Muscle layer of duodenum (tissue), 2 donors: ENCODE results near the gene OPN1SW.

Experiments
- H3K27ac ChIP-seq: one replicate; pipeline ENCODE4 v1.7.0; 2013; ENCODE audit warnings: mild to moderate bottlenecking, low read length
- H3K27me3 ChIP-seq: one replicate; pipeline ENCODE4 v1.7.0; 2013; ENCODE audit warnings: low read depth, mild to moderate bottlenecking, control low read depth, low read length
- H3K36me3 ChIP-seq, 2 donors: one replicate each; pipeline ENCODE4 v1.7.0; 2013; ENCODE audit warnings: low read length in 2 of 2, control low read depth in 1 of 2, mild to moderate bottlenecking in 1 of 2; ENCODE audit not compliant: insufficient read depth in 2 of 2, control insufficient read depth in 1 of 2
- H3K4me1 ChIP-seq, 2 donors: one replicate each; pipeline ENCODE4 v1.7.0; 2013; ENCODE audit warnings: low read length in 2 of 2, mild to moderate bottlenecking in 2 of 2, control low read depth in 1 of 2, moderate library complexity in 1 of 2; ENCODE audit not compliant: insufficient read depth in 2 of 2, control insufficient read depth in 1 of 2
- H3K4me3 ChIP-seq, 2 donors: one replicate each; pipeline ENCODE4 v1.7.0; 2013; ENCODE audit warnings: low read length in 2 of 2, low read depth in 1 of 2, mild to moderate bottlenecking in 1 of 2
- H3K9me3 ChIP-seq, 2 donors: one replicate each; pipeline ENCODE4 v1.7.0; 2013; ENCODE audit warnings: low read length in 2 of 2, control low read depth in 1 of 2, mild to moderate bottlenecking in 1 of 2; ENCODE audit not compliant: control insufficient read depth in 1 of 2
- donor health status: healthy.

OPN1SW gene

GRCh38 chr7:128739048-128739962, 36.3 kb downstream of the OPN1SW start, which contains the start of gene CALU:
Gene CALU (plus strand): TSS chr7:128739359. CDS start chr7:128748584, 9,225 bp downstream.
- Histone ChIP-seq H3K27me3 (no peaks in the 10 kb centered on the region), H3K9me3 (no peaks in the 10 kb centered on the region), H3K4me1 (peaks cover 11 to 22% of the 10 kb centered on the region in 2 donors), H3K27ac (peak within 1 kb of the TSS; percentile 96), H3K4me3 (peak within 1 kb of the TSS; percentile 69 to 97), H3K36me3 (peaks cover 0 to 22% of the 10 kb centered on the region in 2 donors)

- Histone ChIP-seq H3K27ac (peak overlapping the region; percentile 96), H3K9me3 (no peaks in the 10 kb centered on the region), H3K4me1 (peaks cover 11 to 18% of the 10 kb centered on the region in 2 donors), H3K27me3 (no peaks in the 10 kb centered on the region), H3K4me3 (peak overlapping the region; percentile 69 to 97), H3K36me3 (peaks cover 0 to 22% of the 10 kb centered on the region in 2 donors)
Measured at GRCh38 chr7:128738570-128739047, 37.0 kb downstream of the OPN1SW start.

- Histone ChIP-seq H3K4me3 (no peak overlapping the region), H3K27me3 (no peaks in the 10 kb centered on the region), H3K36me3 (peaks cover 0 to 22% of the 10 kb centered on the region in 2 donors), H3K9me3 (no peaks in the 10 kb centered on the region), H3K4me1 (peaks cover 11 to 18% of the 10 kb centered on the region in 2 donors), H3K27ac (peak overlapping the region; percentile 96)
Measured at GRCh38 chr7:128737867-128738385, 37.7 kb downstream of the OPN1SW start.

- Histone ChIP-seq H3K9me3 (no peaks in the 10 kb centered on the region), H3K4me3 (no peak overlapping the region), H3K36me3 (peaks cover 0 to 20% of the 10 kb centered on the region in 2 donors), H3K4me1 (peaks cover 11 to 18% of the 10 kb centered on the region in 2 donors), H3K27me3 (no peaks in the 10 kb centered on the region), H3K27ac (peak overlapping the region; percentile 96)
Measured at GRCh38 chr7:128737441-128737840, 38.2 kb downstream of the OPN1SW start.

GRCh38 chr7:128735436-128735835, 40.2 kb downstream of the OPN1SW start:
- no peak overlapping the region for H3K4me3 ChIP-seq
- peaks cover 0 to 12% of the 10 kb centered on the region in 2 donors for H3K36me3 ChIP-seq
- H3K27ac ChIP-seq: no peak overlapping the region
- H3K4me1 ChIP-seq: peaks cover 2 to 5% of the 10 kb centered on the region in 2 donors
- no peaks in the 10 kb centered on the region for H3K9me3 ChIP-seq
- no peaks in the 10 kb centered on the region for H3K27me3 ChIP-seq

- no peak overlapping the region for H3K4me3 ChIP-seq
- peaks cover 0 to 5% of the 10 kb centered on the region in 2 donors for H3K4me1 ChIP-seq
- no peak overlapping the region for H3K27ac ChIP-seq
- no peaks in the 10 kb centered on the region for H3K27me3 ChIP-seq
- H3K36me3 ChIP-seq: peaks cover 0 to 12% of the 10 kb centered on the region in 2 donors
- no peaks in the 10 kb centered on the region for H3K9me3 ChIP-seq
Measured at GRCh38 chr7:128734890-128735289, 40.7 kb downstream of the OPN1SW start.

GRCh38 chr7:128733278-128733645, 42.3 kb downstream of the OPN1SW start:
- peaks cover 0 to under 1% of the 10 kb centered on the region in 2 donors for H3K4me1 ChIP-seq
- no peaks in the 10 kb centered on the region for H3K27me3 ChIP-seq
- no peaks in the 10 kb centered on the region for H3K9me3 ChIP-seq
- H3K27ac ChIP-seq: no peak overlapping the region
- H3K4me3 ChIP-seq: no peak overlapping the region
- no peaks in the 10 kb centered on the region for H3K36me3 ChIP-seq

- Histone ChIP-seq H3K4me3 (no peak overlapping the region), H3K36me3 (no peaks in the 10 kb centered on the region), H3K9me3 (no peaks in the 10 kb centered on the region), H3K27me3 (no peaks in the 10 kb centered on the region), H3K27ac (no peak overlapping the region), H3K4me1 (no peaks in the 10 kb centered on the region)
Measured at GRCh38 chr7:128732521-128733277, 42.9 kb downstream of the OPN1SW start.

- no peaks in the 10 kb centered on the region for H3K27me3 ChIP-seq
- H3K4me3 ChIP-seq: no peak overlapping the region
- H3K4me1 ChIP-seq: no peaks in the 10 kb centered on the region
- H3K27ac ChIP-seq: no peak overlapping the region
- H3K36me3 ChIP-seq: no peaks in the 10 kb centered on the region
- H3K9me3 ChIP-seq: no peaks in the 10 kb centered on the region
Measured at GRCh38 chr7:128731184-128731583, 44.4 kb downstream of the OPN1SW start.

- H3K4me1 ChIP-seq: no peaks in the 10 kb centered on the region
- H3K27ac ChIP-seq: no peak overlapping the region
- H3K27me3 ChIP-seq: no peaks in the 10 kb centered on the region
- no peaks in the 10 kb centered on the region for H3K9me3 ChIP-seq
- no peak overlapping the region for H3K4me3 ChIP-seq
- no peaks in the 10 kb centered on the region for H3K36me3 ChIP-seq
Measured at GRCh38 chr7:128729494-128729893, 46.1 kb downstream of the OPN1SW start.

- Histone ChIP-seq H3K4me3 (no peak overlapping the region), H3K36me3 (no peaks in the 10 kb centered on the region), H3K27me3 (no peaks in the 10 kb centered on the region), H3K27ac (no peak overlapping the region), H3K9me3 (no peaks in the 10 kb centered on the region), H3K4me1 (no peaks in the 10 kb centered on the region)
Measured at GRCh38 chr7:128728598-128728997, 47.0 kb downstream of the OPN1SW start.
